HG02884 (cell line): ENCODE results near the gene LGR4.

Experiments used
- ATAC-seq: cut with Tn5 transposase; IDR thresholded peaks from one replicate; pipeline ENCODE4 v1.9.1; 2021; ENCODE audit warnings: mild to moderate bottlenecking, moderate library complexity; ENCODE audit not compliant: unreplicated experiment

LGR4 gene

DNA sequence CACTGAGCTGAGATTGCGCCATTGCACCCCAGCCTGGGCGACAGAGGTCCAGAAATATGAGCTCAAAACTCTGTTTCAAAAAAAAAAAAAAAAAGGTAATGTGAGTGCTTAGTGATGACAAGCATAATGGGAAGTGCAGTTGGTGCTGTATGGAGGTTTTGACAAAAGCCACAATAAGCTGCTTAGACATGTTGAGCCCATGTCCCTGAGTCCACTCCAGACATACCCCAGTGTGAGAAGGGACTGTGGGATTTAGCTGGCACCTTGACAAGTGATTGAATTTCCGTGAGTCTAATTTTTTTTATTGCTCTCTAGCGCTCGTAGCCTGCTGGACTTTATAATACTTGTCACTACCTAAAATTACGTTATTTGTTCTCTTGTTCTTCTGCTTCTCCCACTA, 15.1 kb upstream of the LGR4 start:
- no peak for ATAC-seq

DNA sequence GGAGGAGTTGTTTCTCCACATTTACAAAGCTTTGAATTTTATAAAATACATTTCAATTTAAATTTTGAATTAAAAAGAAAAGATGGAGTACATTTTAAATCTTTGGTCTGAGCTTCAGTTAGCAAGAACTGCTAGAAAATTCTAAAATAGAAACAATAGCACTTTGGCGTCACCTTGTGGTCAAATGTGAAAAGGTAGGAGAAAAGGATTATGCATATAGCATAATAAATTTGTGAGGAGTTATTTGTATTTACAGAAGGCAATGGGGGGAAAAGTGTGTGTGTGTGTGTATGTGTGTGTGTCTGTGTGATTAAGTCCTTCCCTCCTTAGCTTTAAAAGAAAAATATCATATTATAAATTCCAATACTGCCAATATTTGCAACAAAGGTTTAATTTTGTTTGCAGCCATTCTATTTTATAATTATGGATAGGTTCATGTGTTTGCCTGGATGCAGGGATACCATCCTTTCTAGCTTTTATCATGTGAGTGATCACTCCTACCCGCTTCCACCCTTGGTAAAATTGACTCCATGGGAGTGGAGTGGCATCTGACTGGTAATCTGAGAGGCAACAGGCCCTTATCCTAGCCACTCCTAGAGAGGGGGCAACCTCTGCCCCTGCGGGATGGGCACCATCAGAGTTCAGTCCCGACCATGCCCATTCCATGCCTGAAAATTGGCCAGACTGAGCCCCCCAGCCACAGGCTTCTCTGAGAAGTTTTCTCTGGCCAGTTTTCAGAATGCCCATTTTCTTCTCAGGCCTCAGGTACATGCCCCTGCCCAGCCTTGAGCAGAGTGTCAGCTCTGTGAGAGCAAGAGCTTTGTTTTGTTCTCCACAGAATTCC, 13.6 kb upstream of the LGR4 start:
- ATAC-seq: peak; percentile 75

DNA sequence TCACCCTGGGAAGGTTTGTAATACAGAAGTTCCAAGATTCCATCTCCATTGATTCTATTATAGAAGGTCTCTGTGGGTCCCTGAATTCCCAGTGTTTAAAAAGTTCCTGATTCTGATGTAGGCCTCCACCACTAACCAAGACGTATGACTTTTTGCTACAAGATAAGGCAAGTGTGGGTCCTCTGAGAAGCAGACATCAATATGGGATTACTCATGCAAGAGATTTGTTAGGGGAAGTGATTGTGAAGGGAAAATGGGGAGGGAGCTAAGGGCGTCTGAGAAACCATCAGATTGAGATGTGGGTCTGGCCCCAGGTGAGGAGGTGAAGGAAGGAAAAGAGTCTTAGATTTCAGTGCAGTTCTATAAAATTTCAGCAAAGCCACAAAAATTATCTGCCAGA, 10.2 kb upstream of the LGR4 start:
- ATAC-seq: no peak

DNA sequence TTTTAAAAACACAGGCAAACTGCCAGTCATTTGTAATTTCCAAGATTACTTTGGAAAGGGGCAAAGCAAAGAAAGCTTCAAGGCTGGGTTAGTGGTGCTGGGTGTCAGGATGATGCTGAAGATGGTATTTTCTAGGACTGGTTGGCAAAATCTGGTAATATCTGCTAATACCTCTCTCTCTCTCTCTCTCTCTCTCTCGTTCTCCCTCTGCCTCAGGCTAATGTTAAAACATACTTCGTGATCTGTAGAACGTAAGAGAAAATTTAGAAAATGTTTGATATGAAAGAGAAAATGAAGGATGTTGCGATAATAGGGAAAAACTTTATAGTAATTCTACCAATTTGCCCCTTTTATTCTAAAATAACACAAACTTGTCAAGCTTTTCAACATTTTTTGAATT, 9.4 kb upstream of the LGR4 start:
- ATAC-seq: no peak

DNA sequence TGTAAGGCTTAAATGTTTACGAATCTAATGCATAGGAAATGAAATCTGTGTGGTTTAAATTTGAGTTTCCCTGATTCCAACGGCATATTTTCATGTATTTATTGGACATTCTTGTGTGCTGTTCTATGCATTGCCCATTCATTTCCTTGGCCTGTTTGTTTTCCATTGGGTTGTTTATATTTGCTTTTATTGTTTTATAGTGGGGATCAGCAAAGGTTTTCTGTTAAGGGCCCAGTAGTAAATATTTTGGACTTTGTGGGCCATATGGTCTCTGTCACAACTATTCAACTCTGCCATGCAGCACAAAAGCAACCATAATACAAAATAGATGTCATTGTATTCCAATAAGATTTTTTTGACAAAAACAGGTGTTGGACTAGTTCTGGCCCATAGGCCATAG, 5.2 kb upstream of the LGR4 start:
- no peak for ATAC-seq

DNA sequence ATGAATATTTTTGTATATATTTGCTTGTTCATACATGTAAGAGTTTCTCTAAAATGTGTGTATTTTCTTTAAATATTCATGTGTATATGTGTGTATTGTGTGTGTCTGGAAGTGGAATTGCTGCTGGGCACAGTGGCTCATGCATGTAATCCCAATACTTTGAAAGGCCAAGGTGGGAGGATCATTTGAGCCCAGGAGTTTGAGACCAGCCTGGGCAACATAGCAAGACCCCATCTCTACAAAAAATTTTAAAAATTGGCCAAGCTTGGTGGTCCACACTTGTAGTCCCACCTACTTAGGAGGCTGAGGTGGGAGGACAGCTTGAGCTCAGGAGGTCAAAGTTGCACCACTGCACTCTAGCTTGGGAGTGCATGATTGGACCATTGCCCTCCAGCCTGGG, 4.7 kb upstream of the LGR4 start:
- ATAC-seq: no peak

DNA sequence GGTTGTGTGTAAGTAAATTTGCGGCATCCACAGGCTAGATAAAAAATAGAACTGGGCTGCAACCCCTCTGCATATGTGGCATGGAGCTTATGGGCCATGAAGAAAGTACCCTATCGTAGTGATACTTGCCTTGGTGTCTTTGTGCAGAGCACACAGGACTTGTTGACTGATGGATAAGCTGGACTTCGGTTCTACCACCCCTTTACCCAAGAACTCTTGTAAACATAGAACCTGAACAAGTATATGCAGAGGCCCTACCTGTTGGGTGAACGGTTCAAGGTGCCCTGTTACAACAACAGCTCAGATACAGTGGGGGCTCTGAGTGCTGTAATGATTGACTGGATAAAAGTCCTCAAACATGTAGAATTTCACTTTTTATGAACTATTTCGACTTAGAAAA, 3.0 kb upstream of the LGR4 start:
- no peak for ATAC-seq

DNA sequence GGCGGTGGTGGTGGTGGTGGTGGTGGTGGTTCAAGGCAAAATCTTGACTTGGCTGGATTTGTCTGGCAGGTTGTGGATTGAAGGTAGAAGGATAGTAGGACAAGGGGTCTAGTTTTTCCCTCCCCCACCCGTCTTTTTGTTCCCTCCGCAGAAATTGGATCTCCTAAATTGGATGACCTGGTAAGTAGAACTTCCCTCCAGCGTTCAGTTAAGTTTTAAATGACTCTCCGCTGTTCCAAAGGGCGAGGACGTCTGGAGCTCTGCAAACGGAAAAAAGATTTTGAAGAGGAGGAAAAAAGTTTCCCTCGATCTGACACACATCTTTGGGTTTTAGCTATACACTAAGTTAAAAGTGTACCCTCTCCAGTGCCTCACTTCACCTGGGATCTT, 422 bp upstream of the LGR4 start:
- no peak for ATAC-seq

DNA sequence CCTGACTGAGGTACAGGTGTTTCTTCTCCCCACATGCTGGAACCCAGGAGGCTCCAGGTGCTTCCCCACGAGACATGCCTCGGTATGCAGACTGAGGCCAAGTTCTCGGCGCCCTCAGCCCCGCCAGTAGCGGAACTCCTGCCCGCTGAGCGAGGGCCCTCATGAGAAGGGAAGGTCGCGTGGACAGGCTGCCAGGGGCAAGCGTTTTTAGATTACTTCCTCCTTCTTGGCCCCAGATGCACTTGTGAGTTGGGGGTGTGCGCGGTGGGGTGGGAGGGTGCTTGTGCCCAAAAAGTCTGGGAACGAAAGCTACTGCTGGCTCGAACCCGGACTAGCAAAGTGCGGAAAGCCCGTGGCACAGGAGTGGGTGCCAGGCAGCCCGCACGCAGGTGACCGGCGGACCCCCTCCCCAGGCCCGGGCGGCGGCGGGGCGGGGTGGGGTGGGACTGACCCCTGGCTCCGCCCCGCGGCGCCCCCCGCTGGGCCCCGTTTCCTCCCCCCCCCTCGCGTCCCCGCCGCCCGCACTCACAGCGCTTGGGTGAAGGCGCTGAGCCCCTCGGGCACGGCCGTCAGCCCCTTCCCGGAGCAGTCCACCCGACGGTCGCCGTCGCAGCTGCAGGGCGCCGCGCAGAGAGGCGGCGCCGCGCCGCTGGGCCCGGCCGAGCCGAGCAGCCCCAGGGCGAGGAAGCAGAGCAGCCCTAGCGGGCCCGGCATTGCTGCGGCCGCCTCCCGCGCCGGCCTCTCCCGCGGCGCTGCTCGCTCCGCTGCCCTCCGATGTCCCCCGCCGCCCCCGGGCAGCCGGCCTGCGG, 797 bp downstream of the LGR4 start:
- ATAC-seq: peak; percentile 30

DNA sequence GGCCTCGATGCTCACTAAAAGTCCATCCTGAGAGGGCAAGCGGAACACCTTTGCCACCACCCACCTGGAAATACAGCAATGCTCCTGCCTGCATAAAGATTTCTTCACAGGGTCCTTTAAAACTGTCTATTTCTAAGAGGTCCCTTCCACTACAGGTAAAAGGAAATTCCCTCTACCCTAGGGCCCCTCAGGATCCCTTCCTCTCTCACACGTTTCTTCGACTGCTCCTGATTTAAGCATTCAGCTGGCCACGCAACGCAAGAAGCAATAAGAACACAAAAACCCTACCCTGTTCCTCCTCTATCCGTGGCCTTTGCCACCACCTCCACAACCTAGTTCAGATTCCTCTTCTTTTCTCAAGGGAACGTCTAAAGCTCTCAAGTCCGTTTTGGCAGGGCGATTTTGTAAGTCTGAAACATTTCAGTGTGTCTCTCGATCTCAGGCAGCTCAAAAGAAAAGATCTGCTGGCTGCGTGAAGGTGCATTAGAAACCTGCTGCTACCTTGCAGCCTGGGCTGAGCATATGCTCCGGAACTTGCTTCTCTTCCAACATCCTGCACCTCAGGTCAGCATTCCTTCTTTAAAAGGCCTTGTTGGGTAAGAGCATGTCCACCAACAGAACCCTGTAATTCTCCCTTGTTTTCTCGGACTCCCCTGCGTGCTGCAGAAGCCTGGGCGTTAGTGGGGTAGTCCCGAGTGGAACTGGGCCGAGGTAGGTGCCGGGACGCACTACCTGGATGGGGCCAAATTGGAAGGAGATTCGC, 1.6 kb downstream of the LGR4 start:
- no peak for ATAC-seq

DNA sequence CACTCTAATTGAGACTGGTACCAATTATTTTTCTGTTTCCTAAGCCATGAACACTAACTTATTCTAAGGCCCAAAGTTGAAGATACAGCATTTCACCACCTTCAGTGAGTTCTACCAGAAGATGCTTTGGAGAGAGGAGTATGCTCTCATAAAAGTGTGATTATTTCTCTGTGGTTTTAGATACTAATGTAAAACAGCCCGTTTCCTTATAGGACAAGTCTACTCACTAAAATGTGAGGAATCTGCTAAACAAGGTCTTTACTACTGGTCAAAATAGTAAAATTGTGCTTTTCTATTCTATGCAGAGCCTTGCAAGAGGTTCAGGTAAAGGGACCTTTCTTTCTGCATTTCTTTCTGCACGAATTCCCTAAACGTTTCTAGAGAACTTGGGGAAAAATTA, 2.4 kb downstream of the LGR4 start:
- no peak for ATAC-seq

DNA sequence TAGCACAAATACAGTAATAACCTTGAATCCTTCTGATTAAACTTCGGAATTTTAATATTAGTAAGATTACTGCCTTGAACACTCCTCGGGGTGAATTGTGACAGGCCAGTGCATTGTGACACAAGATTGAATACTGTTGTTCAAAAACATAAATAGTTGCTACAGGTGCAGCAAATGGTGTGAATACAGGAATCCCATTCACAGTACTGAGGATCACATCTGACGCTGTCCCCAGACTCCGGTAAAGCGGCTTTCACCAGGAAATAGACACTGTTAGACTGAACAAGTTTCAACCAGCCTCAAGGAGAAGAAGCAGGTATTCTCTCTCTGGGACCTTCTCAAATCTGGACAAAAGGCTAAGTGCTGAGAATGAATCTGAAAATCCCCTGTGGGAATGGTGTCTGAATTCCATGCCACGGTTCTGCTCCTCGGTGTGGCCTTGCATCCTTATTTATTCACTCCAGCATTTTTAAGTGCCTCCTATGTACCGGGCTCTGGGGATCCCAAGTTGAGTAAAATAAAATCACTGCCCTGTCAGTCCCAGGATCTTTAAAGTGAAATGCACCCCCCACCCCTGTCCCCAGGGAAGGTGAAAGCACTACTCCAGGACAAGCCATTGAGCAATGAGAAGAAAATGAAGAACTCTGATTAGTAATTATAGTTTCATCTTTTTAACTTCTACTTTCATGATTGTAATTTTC, 3.4 kb downstream of the LGR4 start:
- no peak for ATAC-seq

DNA sequence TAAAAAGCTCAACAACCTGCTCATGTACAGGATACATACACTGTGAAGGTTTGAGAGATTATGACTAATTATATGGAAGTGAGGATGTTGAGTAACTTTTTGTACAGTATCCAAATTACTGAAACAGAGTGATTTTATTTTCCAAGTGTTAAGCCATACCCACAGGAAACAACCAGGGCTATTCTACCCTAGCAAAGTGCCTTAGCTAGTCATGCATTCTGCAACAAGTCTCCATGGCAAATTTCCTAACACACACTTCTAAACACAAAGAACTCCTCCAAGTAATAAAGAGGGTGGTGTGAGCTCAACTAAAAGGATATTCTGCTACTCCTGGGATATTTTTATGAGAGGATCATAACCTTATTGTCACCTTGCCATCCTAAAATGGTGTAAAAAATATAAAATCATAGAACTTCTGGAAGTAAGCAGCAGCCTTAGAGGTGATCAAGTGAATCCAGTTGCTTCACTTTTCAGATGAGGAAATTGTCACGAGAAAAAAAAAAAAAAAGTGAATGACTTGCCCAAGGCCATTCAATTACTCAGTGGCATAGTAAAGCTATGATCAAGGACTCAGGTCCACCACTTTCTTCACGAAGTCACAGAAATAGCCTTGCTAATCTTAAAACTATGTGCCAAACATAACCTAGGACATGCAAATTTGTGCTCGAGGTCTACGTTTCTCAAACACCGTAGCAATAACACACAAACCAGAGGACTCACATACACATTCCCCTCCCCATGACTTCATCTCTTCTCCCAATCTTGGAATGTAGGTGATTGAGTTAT, 4.2 kb downstream of the LGR4 start:
- no peak for ATAC-seq

DNA sequence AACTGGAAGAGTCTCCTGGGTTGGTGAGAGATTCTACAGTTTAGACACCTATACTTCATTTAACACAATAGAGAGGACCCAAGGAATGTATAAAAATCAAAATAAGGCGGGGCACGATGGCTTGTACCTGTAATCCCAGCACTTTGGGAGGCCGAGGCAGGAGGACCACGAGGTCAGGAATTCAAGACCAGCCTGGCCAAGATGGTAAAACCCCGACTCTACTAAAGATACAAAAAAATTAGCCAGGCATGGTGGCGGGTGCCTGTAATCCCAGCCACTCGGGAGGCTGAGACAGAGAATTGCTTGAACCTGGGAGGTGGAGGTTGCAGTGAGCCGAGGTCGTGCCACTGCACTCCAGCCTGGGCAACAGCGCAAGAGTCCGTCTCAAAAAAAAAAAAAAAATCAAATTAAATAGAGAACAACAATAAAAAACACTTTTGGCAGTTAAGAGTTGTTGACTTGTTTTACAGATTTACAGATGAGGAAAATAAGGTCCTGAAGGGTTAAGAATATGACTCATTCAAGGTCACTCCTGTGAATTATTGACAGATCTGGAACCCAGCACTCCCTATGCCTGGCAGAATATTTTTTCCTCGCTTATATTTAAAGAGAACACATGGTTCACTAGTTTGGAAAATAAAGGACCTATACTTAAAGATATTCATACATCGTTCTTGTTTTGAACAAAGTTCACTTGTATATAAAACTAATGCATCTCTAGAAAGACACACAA, 5.2 kb downstream of the LGR4 start:
- no peak for ATAC-seq

DNA sequence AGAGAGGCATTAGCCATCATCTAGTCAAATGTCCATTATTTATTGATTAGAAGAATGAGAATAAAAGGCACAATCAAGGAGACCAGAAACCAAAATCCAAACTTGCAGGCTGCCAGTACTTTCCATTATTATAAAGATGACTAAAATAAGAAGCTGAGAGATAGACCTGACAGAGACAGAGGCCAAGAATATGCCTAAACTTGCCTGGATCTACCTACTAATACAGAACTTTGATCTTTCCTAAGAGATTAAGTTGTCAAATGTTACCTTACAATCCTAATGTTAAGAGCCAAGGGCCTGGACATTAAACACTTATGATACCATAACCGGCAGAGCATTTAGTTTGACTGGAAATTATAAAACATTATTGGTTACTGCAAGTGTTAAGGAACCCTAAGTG, 6.2 kb downstream of the LGR4 start:
- ATAC-seq: no peak

DNA sequence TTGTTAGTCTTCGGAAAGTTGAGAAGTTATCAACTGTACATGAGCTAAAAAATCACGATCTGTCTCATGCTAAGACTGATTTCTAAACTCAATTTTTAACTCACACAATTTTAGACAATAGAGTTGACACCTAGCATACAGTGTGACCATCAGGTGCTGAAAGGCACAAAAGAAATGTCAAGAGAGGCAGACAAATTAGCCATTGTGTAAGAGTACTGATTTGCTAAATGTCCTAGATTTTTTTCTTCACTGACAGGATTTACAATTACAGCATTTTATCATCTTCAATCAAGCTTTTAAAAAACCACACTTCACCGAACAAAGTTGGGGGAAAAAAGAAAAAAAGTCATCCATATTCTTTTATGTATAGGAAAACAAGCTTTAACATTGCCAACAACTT, 7.0 kb downstream of the LGR4 start:
- ATAC-seq: no peak

DNA sequence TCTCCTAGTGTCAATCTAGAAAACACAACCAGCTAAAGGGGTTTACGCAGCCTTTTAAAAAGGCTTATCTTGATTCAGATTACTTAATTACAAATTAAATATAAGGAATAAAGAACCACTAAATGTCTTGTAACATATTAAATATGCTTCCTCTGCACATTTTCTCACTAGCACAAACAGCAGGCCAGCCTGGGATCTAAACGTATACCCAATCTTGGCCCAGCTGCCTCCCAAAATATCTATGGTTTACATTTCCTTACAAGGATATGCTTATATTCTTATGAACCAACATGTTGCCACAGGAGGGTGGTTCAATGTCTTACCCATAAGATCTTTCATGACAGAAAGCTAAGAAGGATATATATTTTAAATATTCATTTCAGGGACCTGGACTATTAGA, 7.7 kb downstream of the LGR4 start:
- no peak for ATAC-seq

DNA sequence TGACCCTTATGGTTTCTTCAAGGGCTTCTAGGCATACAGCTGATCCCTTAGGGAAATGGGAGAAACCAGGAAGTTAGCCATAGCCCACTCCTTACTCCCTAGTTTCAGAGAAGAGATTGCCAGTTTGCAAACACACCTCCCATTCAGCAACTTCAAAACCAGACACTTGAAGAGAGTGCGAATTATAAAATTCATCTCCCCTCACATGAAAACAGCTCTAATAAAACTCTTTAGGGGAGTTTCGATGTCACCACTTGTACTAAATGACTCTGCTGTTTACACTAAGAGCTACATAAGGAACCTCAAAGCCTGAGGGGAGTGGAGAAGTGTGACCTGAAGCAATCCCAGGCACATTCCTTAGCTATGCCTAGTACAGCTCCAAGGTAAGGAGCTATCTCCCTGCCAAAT, 8.3 kb downstream of the LGR4 start:
- ATAC-seq: no peak

DNA sequence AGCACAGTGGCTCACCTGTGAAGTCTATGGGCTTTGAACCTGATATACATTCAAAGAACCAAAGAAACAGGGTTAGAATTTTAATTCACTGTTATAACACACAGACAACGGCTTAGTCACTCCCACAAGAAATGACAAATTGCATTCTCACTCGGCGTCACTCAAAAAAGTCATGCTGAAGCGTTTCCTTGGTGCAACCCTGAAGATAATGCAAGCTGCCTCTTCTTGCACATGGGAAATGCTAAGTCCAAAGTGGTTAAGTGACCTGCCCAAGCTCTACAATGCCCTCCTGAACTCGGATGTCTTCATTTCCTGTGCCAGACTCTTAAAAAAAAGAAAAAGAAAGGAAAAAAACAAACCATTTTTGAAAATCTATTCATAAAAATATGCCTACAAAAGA, 10.0 kb downstream of the LGR4 start:
- no peak for ATAC-seq
